ENCODE measurements around the gene ARHGAP6.

DNA sequence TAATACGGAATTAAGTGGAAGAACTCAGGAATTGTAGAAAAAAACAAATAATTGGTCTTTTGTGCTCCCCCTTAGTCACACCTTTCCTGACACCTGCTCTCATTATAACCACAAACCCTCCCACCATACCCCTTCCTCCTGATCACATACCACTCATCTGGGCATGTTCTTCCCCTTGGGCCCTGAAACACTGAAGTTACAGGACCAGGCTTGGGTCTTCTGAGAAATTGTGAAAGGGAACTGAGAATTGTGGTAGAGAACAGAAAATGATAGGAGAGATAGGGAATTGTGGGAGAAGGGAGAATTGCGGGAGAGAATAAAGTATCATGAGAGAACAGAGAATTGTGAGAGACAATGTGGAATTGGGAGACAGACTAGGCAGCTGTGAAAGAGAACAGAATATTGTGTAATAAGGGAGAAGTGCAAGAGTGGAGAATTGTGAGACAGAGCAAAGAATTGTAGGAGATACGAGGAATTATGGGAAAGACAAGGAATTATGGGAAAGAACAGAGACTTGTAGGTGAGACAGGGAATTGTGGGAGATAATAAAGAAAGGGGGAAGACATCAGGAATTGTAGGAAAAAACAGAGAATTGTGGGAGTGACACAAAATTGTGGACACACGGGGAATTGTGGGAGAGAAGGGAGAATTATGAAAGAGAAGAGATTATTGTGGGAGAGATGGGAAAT is 557.3 kb downstream of the ARHGAP6 start:
- TF ChIP-seq, protein P1, sequence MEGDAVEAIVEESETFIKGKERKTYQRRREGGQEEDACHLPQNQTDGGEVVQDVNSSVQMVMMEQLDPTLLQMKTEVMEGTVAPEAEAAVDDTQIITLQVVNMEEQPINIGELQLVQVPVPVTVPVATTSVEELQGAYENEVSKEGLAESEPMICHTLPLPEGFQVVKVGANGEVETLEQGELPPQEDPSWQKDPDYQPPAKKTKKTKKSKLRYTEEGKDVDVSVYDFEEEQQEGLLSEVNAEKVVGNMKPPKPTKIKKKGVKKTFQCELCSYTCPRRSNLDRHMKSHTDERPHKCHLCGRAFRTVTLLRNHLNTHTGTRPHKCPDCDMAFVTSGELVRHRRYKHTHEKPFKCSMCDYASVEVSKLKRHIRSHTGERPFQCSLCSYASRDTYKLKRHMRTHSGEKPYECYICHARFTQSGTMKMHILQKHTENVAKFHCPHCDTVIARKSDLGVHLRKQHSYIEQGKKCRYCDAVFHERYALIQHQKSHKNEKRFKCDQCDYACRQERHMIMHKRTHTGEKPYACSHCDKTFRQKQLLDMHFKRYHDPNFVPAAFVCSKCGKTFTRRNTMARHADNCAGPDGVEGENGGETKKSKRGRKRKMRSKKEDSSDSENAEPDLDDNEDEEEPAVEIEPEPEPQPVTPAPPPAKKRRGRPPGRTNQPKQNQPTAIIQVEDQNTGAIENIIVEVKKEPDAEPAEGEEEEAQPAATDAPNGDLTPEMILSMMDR (IDR thresholded peaks at IDR 0.05), result no peak
- no peak for TF ChIP-seq POLR2A (IDR thresholded peaks at IDR 0.05)
- no peak for TF ChIP-seq EP300 (IDR thresholded peaks at IDR 0.05)

Data from ovary (tissue), 3 donors.